ENCODE data around the gene DLG2. TPM values are rescaled to one million over a fixed set of nuclear protein-coding genes. Genes with fewer than 3 reads are reported as not detected.

Gene DLG2
- total and polyA plus RNA-seq, 2 of the 8 experiments (the other 6 are each of a cell fraction or from before 2014, with no cell fraction given), result 1.7 to 14.3 TPM

DNA sequence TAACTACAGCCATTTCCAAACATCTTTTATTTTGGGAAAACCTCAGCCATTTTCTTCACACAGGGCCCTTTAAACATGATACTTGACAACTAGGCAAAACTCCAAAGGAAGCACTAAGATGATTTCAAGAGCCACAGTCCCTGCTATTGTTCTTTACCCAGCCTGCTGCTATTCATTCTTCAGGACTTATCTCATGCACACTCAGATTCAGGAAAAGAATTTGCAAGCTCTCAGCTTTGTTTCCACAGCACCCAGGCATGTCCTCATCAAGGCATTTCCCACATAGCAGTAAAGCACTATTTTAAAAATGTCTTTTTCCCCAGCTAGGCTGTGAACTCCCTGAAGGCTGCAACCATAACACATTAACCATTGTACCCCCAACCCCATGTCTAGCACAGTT, 1731.6 kb downstream of the DLG2 start:
- no peak overlapping the region for H3K4me2 ChIP-seq (ENCODE audit: insufficient read depth in 1 of 2, low read depth in 2 of 2, low read length in 2 of 2)
- H4K20me1 ChIP-seq (replicated peaks in 1 of 2; ENCODE audit: control insufficient read depth in 1 of 2, insufficient read depth in 2 of 2, low read length in 2 of 2), result no peaks in the 10 kb centered on the region
- no peak overlapping the region for H2AFZ ChIP-seq (ENCODE audit: low read length)
- no peaks in the 10 kb centered on the region for H3K79me2 ChIP-seq (ENCODE audit: control insufficient read depth in 1 of 2, insufficient read depth in 2 of 2, low read length in 2 of 2)
- no peak overlapping the region for H2BK15ac ChIP-seq (ENCODE audit: low read length)
- no peaks in the 10 kb centered on the region for H3K23me2 ChIP-seq (ENCODE audit: low read depth, low read length)
- no peak overlapping the region for H3K18ac ChIP-seq (ENCODE audit: extremely low read depth, low read length)
- H3K79me1 ChIP-seq (ENCODE audit: low read depth, low read length), result no peaks in the 10 kb centered on the region
- H3K9me3 ChIP-seq (ENCODE audit: insufficient read depth in 2 of 2, low read depth in 1 of 2, low read length in 1 of 2), result 0 out of 4 replicates have a peak, but pooled peaks cover 0 to 3% of the 10 kb centered on the region in 2 experiments
- FAIRE-seq, result no peak
- H3K14ac ChIP-seq (ENCODE audit: insufficient read length), result no peak overlapping the region
- no peak overlapping the region for H3K27ac ChIP-seq (ENCODE audit: low read depth, low read length)
- H2BK5ac ChIP-seq (ENCODE audit: low read depth, low read length), result no peak overlapping the region
- no peaks in the 10 kb centered on the region for H3K4me1 ChIP-seq (replicated peaks in 1 of 4; ENCODE audit: control insufficient read depth in 3 of 4, insufficient read depth in 4 of 4, low read length in 3 of 4)
- no peak overlapping the region for H4K8ac ChIP-seq (ENCODE audit: extremely low read depth, insufficient read depth, low read length)
- H3K9ac ChIP-seq (replicated peaks in 1 of 4; ENCODE audit: extremely low read depth in 1 of 4, low read depth in 3 of 4, low read length in 3 of 4), result no peak overlapping the region
- H2BK20ac ChIP-seq (ENCODE audit: low read length), result no peak overlapping the region
- no peak overlapping the region for H2BK12ac ChIP-seq (ENCODE audit: low read depth, low read length)
- H2BK120ac ChIP-seq (replicated peaks; ENCODE audit: low read depth, low read length), result no peak overlapping the region
- H3K56ac ChIP-seq (replicated peaks; ENCODE audit: insufficient read length, low read depth, low read length), result no peak overlapping the region
- H3K27me3 ChIP-seq (replicated peaks in 1 of 4; ENCODE audit: control insufficient read depth in 3 of 4, extremely low read depth in 1 of 4, insufficient read depth in 3 of 4, low read length in 3 of 4), result no peaks in the 10 kb centered on the region
- no peak overlapping the region for H3K23ac ChIP-seq (ENCODE audit: insufficient read length)
- no peak overlapping the region for H4K5ac ChIP-seq (ENCODE audit: insufficient read length, low read depth, low read length)
- no peak overlapping the region for H3K4ac ChIP-seq (replicated peaks; ENCODE audit: insufficient read length, low read depth, low read length)
- no peak overlapping the region for H4K91ac ChIP-seq (replicated peaks; ENCODE audit: insufficient read length, low read length)
- no peak for DNase-seq (ENCODE audit: low read depth in 1 of 2, low spot score in 2 of 2)
- H3K36me3 ChIP-seq (ENCODE audit: control insufficient read depth in 2 of 4, insufficient read depth in 4 of 4, low read length in 3 of 4), result no peaks in the 10 kb centered on the region
- POLR2A ChIA-PET (ENCODE audit: partially characterized antibody), result no interaction called here
- no peak overlapping the region for H3K4me3 ChIP-seq (ENCODE audit: extremely low read depth in 1 of 4, insufficient read depth in 2 of 4, low read depth in 3 of 4, low read length in 4 of 4)
- CTCF ChIA-PET (ENCODE audit: partially characterized antibody), result interaction anchor here (1.4 kb wide), 1 partner anchor 26 kb away, joined by 3 read pairs; no protein-coding TSS in a partner anchor
- H2AK5ac ChIP-seq (ENCODE audit: low read depth, low read length), result no peak overlapping the region
- TF ChIP-seq CBX5 (IDR thresholded peaks at IDR 0.05; ENCODE audit: low read depth, low read length) (no peak), CTBP2 (IDR thresholded peaks at IDR 0.05; ENCODE audit: borderline replicate concordance, insufficient read depth, insufficient read length, low read length) (no peak), SIN3A (conservative IDR thresholded peaks at IDR 0.05 in 1 of 2, IDR thresholded peaks at IDR 0.05 in 1 of 2; ENCODE audit: low read depth in 1 of 2, low read length in 2 of 2) (no peak)
